K562 (cell line): ENCODE measurements around the gene MRPL48. TPM values are rescaled to one million over a fixed set of nuclear protein-coding genes. Genes with fewer than 3 reads are reported as not detected.

Source experiments
- ARNT ChIP-seq, 2 experiments: fragments of 450-650 bp; IDR thresholded peaks; 2 replicates each; pipeline ENCODE4 v1.6.1; 2016; ENCODE audit warnings: mild to moderate bottlenecking in 1 of 2
- CREM ChIP-seq: IDR thresholded peaks from 2 replicates; pipeline ENCODE4 v1.6.1; 2014; ENCODE audit warnings: antibody characterized with exemption, low read depth
- HCFC1 ChIP-seq: IDR thresholded peaks from 2 replicates; pipeline ENCODE4 v1.6.1; 2012; ENCODE audit warnings: low read depth, low read length, improper control_type of control experiment
- JUND ChIP-seq, 2 experiments: IDR thresholded peaks; 2 replicates in 1 of 2; 3 replicates in 1 of 2; pipeline ENCODE4 v1.6.1; 2011; ENCODE audit warnings: borderline replicate concordance in 2 of 2, low read depth in 2 of 2, low read length in 2 of 2, improper control_type of control experiment in 1 of 2, missing biosample characterization in 1 of 2, missing genetic modification characterization in 1 of 2, missing genetic modification reagents in 1 of 2
- KDM5B ChIP-seq: fragments of 200-600 bp; sonication (generic); IDR thresholded peaks from 2 replicates; pipeline ENCODE4 v1.6.1; 2012; ENCODE audit warnings: low read depth, mild to moderate bottlenecking, moderate library complexity, low read length, control low read depth, inconsistent platforms; ENCODE audit not compliant: insufficient replicate concordance
- MBD2 ChIP-seq: sonication (generic); IDR thresholded peaks from 2 replicates; pipeline ENCODE4 v1.6.1; 2016; ENCODE audit warnings: low read depth, borderline replicate concordance
- NFATC3 ChIP-seq: fragments of 450-650 bp; IDR thresholded peaks from 2 replicates; pipeline ENCODE4 v1.6.1; 2017; ENCODE audit warnings: mild to moderate bottlenecking
- PML ChIP-seq: IDR thresholded peaks from 2 replicates; pipeline ENCODE4 v1.6.1; 2012; ENCODE audit warnings: low read length, inconsistent platforms
- PTBP1 ChIP-seq: fragments of 200-400 bp; formaldehyde crosslinking; IDR thresholded peaks from 2 replicates; pipeline ENCODE4 v1.6.1; 2017; ENCODE audit warnings: low read depth, low read length
- SP2 ChIP-seq: IDR thresholded peaks from 2 replicates; pipeline ENCODE4 v1.6.1; 2011; ENCODE audit warnings: mild to moderate bottlenecking, low read depth, low read length, moderate library complexity; ENCODE audit not compliant: poor library complexity, severe bottlenecking; ENCODE audit errors: extremely low read depth
- TCF7L2 ChIP-seq: fragments of 150-350 bp; IDR thresholded peaks from 2 replicates; pipeline ENCODE4 v1.6.1; 2016; ENCODE audit warnings: low read depth, mild to moderate bottlenecking, low read length, moderate library complexity
- THRB ChIP-seq: fragments of 450-650 bp; formaldehyde crosslinking; conservative IDR thresholded peaks from 2 replicates; pipeline ENCODE4 v1.4.0; 2022; ENCODE audit warnings: mild to moderate bottlenecking, missing genetic modification characterization
- ZBTB12 ChIP-seq: fragments of 250-450 bp; sonication (Bioruptor Pico); IDR thresholded peaks from 2 replicates; pipeline ENCODE4 v1.4.0; 2020
- ZNF274 ChIP-seq: IDR thresholded peaks from 2 replicates; pipeline ENCODE4 v1.6.1; 2011; ENCODE audit warnings: low read depth, mild to moderate bottlenecking, low read length, moderate library complexity, borderline replicate concordance
- ZSCAN29 ChIP-seq: fragments of 450-650 bp; IDR thresholded peaks from 2 replicates; pipeline ENCODE4 v1.6.1; 2017
- polyA plus RNA-seq, 8 experiments: library from polyadenylated mRNA; depleted of rRNA in 4 of 8; stranded (reverse) in 5 of 8; unstranded in 3 of 8; fragments of >200 nt; fragmentation: Nextera tagmentation in 2 of 8; fragmentation: Illumina TruSeq in 1 of 8; extraction: Ambion mirVana in 2 of 8; extraction: Trizol in 1 of 8; gene quantifications; 2 replicates each; pipeline versions ENCODE4 v1.2.1 to v1.2.3, GENCODE V29; 2011 to 2014; ENCODE audit warnings: inconsistent platforms in 1 of 8, missing spikeins in 1 of 8
- total RNA-seq, 7 experiments: library from RNA; depleted of rRNA in 6 of 7; stranded (reverse); fragments of >200 nt in 6 of 7; fragmentation: Illumina TruSeq in 2 of 7; extraction: Trizol in 2 of 7; gene quantifications; 2 replicates each; pipeline versions ENCODE4 v1.2.1 to v1.2.3, GENCODE V29; 2011 to 2021; ENCODE audit warnings: low replicate concordance in 1 of 7
- TF ChIP-seq, protein P1 (sequence below): sonication (generic); formaldehyde crosslinking; IDR thresholded peaks from 2 replicates; pipeline ENCODE4 v1.8.1; 2023; ENCODE audit warnings: missing genetic modification reagents, mild to moderate bottlenecking, borderline replicate concordance

Gene MRPL48
- total and polyA plus RNA-seq, 9 of the 15 experiments (the other 6 are each of a cell fraction or from before 2014, with no cell fraction given) = 66.0 to 237 (median 104) TPM

DNA sequence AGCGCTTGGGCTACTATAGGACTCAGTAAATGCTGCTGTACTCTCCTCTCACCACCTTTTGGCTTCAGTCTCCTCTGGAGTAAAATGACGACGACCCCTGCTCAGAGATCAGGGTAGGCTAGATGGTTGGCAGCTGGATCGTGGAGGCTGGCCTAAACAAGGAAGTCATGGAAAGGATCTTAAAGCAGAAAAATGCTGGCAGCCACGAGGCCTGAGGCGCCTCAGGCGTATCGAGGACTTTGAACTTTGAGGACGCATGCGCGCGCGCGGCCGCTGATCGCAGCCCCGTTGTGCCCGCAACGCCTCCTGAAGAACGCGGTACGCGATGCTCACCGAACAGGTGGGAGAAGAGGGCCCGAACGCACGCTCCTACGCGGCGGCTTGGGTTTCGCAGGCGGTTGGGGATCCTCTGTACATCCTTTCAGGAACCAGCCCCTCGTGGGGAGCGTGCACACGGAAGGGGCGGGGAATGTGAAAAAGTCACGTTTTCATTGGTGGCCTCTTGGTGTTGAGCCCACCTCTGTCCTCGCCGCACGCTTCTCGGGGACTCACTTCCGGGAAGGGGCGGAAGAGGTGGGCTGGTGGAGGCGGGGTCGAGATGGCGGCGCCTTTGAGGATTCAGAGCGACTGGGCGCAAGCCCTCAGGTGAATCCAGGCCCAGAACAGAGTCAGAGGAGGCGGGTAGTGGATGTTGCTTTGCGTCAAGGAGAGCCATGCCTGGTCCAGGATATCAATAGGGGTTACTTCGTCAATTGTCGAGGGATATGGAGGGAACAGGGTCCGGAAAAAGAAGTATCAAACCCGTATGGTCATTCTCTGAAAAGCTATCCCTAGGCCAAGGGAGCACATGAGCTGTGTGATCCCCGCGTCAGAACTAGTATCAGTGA lies 89.0 kb downstream of the MRPL48 start, which contains the start of the genes COA4 and PAAF1 (continued):
- TF ChIP-seq, protein P1, sequence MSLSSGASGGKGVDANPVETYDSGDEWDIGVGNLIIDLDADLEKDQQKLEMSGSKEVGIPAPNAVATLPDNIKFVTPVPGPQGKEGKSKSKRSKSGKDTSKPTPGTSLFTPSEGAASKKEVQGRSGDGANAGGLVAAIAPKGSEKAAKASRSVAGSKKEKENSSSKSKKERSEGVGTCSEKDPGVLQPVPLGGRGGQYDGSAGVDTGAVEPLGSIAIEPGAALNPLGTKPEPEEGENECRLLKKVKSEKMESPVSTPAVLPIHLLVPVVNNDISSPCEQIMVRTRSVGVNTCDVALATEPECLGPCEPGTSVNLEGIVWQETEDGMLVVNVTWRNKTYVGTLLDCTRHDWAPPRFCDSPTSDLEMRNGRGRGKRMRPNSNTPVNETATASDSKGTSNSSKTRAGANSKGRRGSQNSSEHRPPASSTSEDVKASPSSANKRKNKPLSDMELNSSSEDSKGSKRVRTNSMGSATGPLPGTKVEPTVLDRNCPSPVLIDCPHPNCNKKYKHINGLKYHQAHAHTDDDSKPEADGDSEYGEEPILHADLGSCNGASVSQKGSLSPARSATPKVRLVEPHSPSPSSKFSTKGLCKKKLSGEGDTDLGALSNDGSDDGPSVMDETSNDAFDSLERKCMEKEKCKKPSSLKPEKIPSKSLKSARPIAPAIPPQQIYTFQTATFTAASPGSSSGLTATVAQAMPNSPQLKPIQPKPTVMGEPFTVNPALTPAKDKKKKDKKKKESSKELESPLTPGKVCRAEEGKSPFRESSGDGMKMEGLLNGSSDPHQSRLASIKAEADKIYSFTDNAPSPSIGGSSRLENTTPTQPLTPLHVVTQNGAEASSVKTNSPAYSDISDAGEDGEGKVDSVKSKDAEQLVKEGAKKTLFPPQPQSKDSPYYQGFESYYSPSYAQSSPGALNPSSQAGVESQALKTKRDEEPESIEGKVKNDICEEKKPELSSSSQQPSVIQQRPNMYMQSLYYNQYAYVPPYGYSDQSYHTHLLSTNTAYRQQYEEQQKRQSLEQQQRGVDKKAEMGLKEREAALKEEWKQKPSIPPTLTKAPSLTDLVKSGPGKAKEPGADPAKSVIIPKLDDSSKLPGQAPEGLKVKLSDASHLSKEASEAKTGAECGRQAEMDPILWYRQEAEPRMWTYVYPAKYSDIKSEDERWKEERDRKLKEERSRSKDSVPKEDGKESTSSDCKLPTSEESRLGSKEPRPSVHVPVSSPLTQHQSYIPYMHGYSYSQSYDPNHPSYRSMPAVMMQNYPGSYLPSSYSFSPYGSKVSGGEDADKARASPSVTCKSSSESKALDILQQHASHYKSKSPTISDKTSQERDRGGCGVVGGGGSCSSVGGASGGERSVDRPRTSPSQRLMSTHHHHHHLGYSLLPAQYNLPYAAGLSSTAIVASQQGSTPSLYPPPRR (CRISPR knock-in tag) = peak; percentile 38; the same call in 1 of the 2 replicates
- TF ChIP-seq ARNT (IDR thresholded peaks at IDR 0.05) (no peak), SP2 (peak; percentile 48), HCFC1 (no peak), PTBP1 (no peak), MBD2 (peak; percentile 66; the same call in 1 of the 2 replicates), PML (peak; percentile 74), JUND (IDR thresholded peaks at IDR 0.05; ENCODE audit: borderline replicate concordance, low read depth, low read length) (no peak; the same call in 1 of the 2 replicates), JUND (tag; IDR thresholded peaks at IDR 0.05; ENCODE audit: borderline replicate concordance, low read depth, low read length) (no peak; the same call in 2 of the 3 replicates), ZNF274 (no peak), ZBTB12 (no peak), CREM (peak; percentile 58), THRB (no peak), TCF7L2 (peak; percentile 85), NFATC3 (no peak), ZSCAN29 (no peak), KDM5B (peak; percentile 77)
